HepG2 (cell line): ENCODE results near the gene GGA3. TPM values are rescaled to one million over a fixed set of nuclear protein-coding genes. Genes with fewer than 3 reads are reported as not detected.

Experiments used
- ATAC-seq: fragments of 200-7000 bp; cut with Tn5 transposase; 3 replicates; pipeline ENCODE4 v1.9.1; 2020; ENCODE audit warnings: mild to moderate bottlenecking, moderate library complexity
- BruUV-seq: library from RNA; stranded (reverse); fragments of 400-500 nt; replicated peaks from 2 replicates; lab custom pipeline; 2021; lab: Mats Ljungman, UMichigan
- CTCF ChIA-PET: fragments of 300-600 bp; formaldehyde crosslinking; extraction: SDS; loops from one replicate; lab custom pipeline; 2021; ENCODE audit warnings: low total read pairs, inconsistent platforms, low intra/inter-chr PET ratio; lab: Yijun Ruan, JAX
- POLR2A ChIA-PET: fragments of 350-600 bp; sonication (Branson Sonifier 250); formaldehyde crosslinking; loops from one replicate; lab custom pipeline; 2020; ENCODE audit warnings: antibody characterized with exemption, inconsistent platforms; lab: Yijun Ruan, JAX
- DNase-seq: peaks from one replicate; pipeline ENCODE4 v3.0.0-alpha.2; 2015; ENCODE audit warnings: low spot score
- FAIRE-seq: peaks from 3 replicates; lab custom pipeline; 2011; peaks lifted over from hg19 to GRCh38; lab: Jason Lieb, UNC
- H2AFZ ChIP-seq: one replicate; pipeline ENCODE4 v1.6.1; 2011; ENCODE audit warnings: low read length, inconsistent platforms
- H3K27ac ChIP-seq: fragments of 300-600 bp; 3 replicates; pipeline ENCODE4 v1.8.0; 2011; ENCODE audit warnings: mixed run types, mild to moderate bottlenecking, mixed read lengths, low read length, inconsistent platforms; ENCODE audit not compliant: insufficient read depth; ENCODE audit errors: extremely low read length
- H3K27me3 ChIP-seq, 2 experiments: fragments of 200-600 bp in 1 of 2; 2 replicates in 1 of 2; 3 replicates in 1 of 2; pipeline versions ENCODE4 v1.6.0 to v1.8.0; 2011; ENCODE audit warnings: low read length in 2 of 2, mild to moderate bottlenecking in 2 of 2, moderate library complexity in 2 of 2, inconsistent platforms in 1 of 2; ENCODE audit not compliant: insufficient read depth in 2 of 2, control insufficient read depth in 1 of 2
- H3K36me3 ChIP-seq, 2 experiments: fragments of 200-600 bp in 1 of 2; replicated peaks in 1 of 2; 2 replicates in 1 of 2; 3 replicates in 1 of 2; pipeline versions ENCODE4 v1.5.1 to v1.8.0; 2011; ENCODE audit warnings: low read length in 2 of 2, inconsistent platforms in 1 of 2; ENCODE audit not compliant: insufficient read depth in 2 of 2, control insufficient read depth in 1 of 2
- H3K4me1 ChIP-seq: 2 replicates; pipeline ENCODE4 v1.5.1; 2012; ENCODE audit warnings: low read length, inconsistent platforms; ENCODE audit not compliant: insufficient read depth
- H3K4me2 ChIP-seq: 2 replicates; pipeline ENCODE4 v1.6.0; 2011; ENCODE audit warnings: low read depth, low read length, inconsistent platforms
- H3K4me3 ChIP-seq, 3 experiments: fragments of 200-600 bp in 1 of 3; sonication (generic), shearing (Covaris generic) in 1 of 3; replicated peaks in 1 of 3; 2 replicates each; pipeline ENCODE4 v1.5.1; 2011 to 2016; ENCODE audit warnings: low read length in 3 of 3, inconsistent platforms in 2 of 3, low read depth in 2 of 3, mild to moderate bottlenecking in 2 of 3, control low read depth in 1 of 3, mixed read lengths in 1 of 3; ENCODE audit not compliant: insufficient read depth in 1 of 3
- H3K79me2 ChIP-seq: one replicate; pipeline ENCODE4 v1.6.1; 2011; ENCODE audit warnings: low read length, inconsistent platforms; ENCODE audit not compliant: insufficient read depth
- H3K9ac ChIP-seq: 2 replicates; pipeline ENCODE4 v1.6.0; 2011; ENCODE audit warnings: mild to moderate bottlenecking, low read depth, low read length, inconsistent platforms; ENCODE audit not compliant: insufficient read depth
- H3K9me3 ChIP-seq: 2 replicates; pipeline ENCODE4 v1.5.1; 2012; ENCODE audit warnings: mild to moderate bottlenecking, low read length
- H4K20me1 ChIP-seq: 2 replicates; pipeline ENCODE4 v1.6.0; 2011; ENCODE audit warnings: inconsistent platforms, mild to moderate bottlenecking, low read length, moderate library complexity; ENCODE audit not compliant: insufficient read depth
- AGO2 ChIP-seq: fragments of 200-400 bp; formaldehyde crosslinking; optimal IDR thresholded peaks from 2 replicates; pipeline ENCODE3; 2017; ENCODE audit warnings: mild to moderate bottlenecking, low read depth, low read length, moderate library complexity
- ARNT2 ChIP-seq: sonication (generic); formaldehyde crosslinking; IDR thresholded peaks from 2 replicates; pipeline ENCODE4 v1.8.0; 2022; ENCODE audit warnings: mild to moderate bottlenecking, low read depth, missing genetic modification reagents, moderate library complexity
- GPN1 ChIP-seq: sonication (generic); formaldehyde crosslinking; IDR thresholded peaks from 2 replicates; pipeline ENCODE4 v1.5.1; 2020; ENCODE audit warnings: missing genetic modification reagents, borderline replicate concordance
- KDM1A ChIP-seq: IDR thresholded peaks from 2 replicates; pipeline ENCODE4 v1.6.1; 2016; ENCODE audit warnings: missing compliant biosample characterization
- NRL ChIP-seq: sonication (generic); formaldehyde crosslinking; IDR thresholded peaks from 2 replicates; pipeline ENCODE4 v1.5.0; 2020; ENCODE audit warnings: missing genetic modification reagents, mild to moderate bottlenecking, moderate library complexity, borderline replicate concordance
- POLR2A ChIP-seq, 2 experiments: IDR thresholded peaks; 2 replicates each; pipeline ENCODE4 v1.6.1; 2011; ENCODE audit warnings: low read depth in 2 of 2, low read length in 2 of 2, mild to moderate bottlenecking in 1 of 2, moderate library complexity in 1 of 2; ENCODE audit not compliant: insufficient read depth in 1 of 2
- RBFOX2 ChIP-seq: fragments of 200-400 bp; formaldehyde crosslinking; IDR thresholded peaks from 2 replicates; pipeline ENCODE4 v1.6.1; 2017; ENCODE audit warnings: low read depth, mild to moderate bottlenecking, low read length
- TP53 ChIP-seq: sonication (generic); formaldehyde crosslinking; conservative IDR thresholded peaks from 2 replicates; pipeline ENCODE4 v1.4.0; 2020; ENCODE audit warnings: missing genetic modification reagents
- YY1 ChIP-seq: IDR thresholded peaks from 2 replicates; pipeline ENCODE4 v1.6.1; 2011; ENCODE audit warnings: low read length, low read depth, moderate library complexity, mild to moderate bottlenecking; ENCODE audit not compliant: insufficient read depth, insufficient replicate concordance
- ZFP36L2 ChIP-seq: sonication (generic); formaldehyde crosslinking; IDR thresholded peaks from 2 replicates; pipeline ENCODE4 v1.4.0; 2020; ENCODE audit warnings: missing genetic modification reagents
- ZMYM3 ChIP-seq: sonication (generic); formaldehyde crosslinking; IDR thresholded peaks from 2 replicates; pipeline ENCODE4 v1.5.1; 2020; ENCODE audit warnings: mild to moderate bottlenecking, missing genetic modification reagents
- ZNF138 ChIP-seq: sonication (generic); formaldehyde crosslinking; IDR thresholded peaks from 2 replicates; pipeline ENCODE4 v1.5.0; 2020; ENCODE audit warnings: mild to moderate bottlenecking, low read depth, missing genetic modification reagents
- ZNF17 ChIP-seq: sonication (generic); formaldehyde crosslinking; IDR thresholded peaks from 2 replicates; pipeline ENCODE4 v1.5.0; 2020; ENCODE audit warnings: mild to moderate bottlenecking, missing genetic modification reagents
- ZNF263 ChIP-seq: sonication (generic); formaldehyde crosslinking; IDR thresholded peaks from 2 replicates; pipeline ENCODE4 v1.4.0; 2020; ENCODE audit warnings: missing genetic modification reagents
- ZNF629 ChIP-seq: sonication (generic); formaldehyde crosslinking; conservative IDR thresholded peaks from 2 replicates; pipeline ENCODE4 v1.5.0; 2020; ENCODE audit warnings: missing genetic modification reagents
- ZNF775 ChIP-seq: sonication (generic); formaldehyde crosslinking; IDR thresholded peaks from 2 replicates; pipeline ENCODE4 v1.4.0; 2020; ENCODE audit warnings: missing genetic modification reagents, mild to moderate bottlenecking, moderate library complexity, borderline replicate concordance
- WGBS: methylation state at CpG from one replicate; pipeline ENCODE4 v1.1.6; 2017; ENCODE audit warnings: low lambda C conversion rate; 5-methylcytosine and 5-hydroxymethylcytosine counted together
- in situ Hi-C: cut with HindIII; loops from 2 replicates; pipeline ENCODE4 v1.10.0; 2017; ENCODE audit warnings: low pct_unique_long_range_greater_than_20kb; ENCODE audit not compliant: extremely low pct_ligation_motif_present
- intact Hi-C: fragments of 100-400 bp; cut with micrococcal nuclease; formaldehyde crosslinking; loops from one replicate; pipeline ENCODE4 v1.10.0; 2022; ENCODE audit not compliant: unreplicated experiment
- polyA plus RNA-seq, 8 experiments: library from polyadenylated mRNA; depleted of rRNA in 3 of 8; stranded (reverse) in 7 of 8; unstranded in 1 of 8; fragments of >200 nt; fragmentation: Illumina TruSeq in 4 of 8; extraction: Trizol in 4 of 8; gene quantifications; 2 replicates each; pipeline versions ENCODE4 v1.2.1 to v1.2.3, GENCODE V29; 2011 to 2016; ENCODE audit warnings: low read depth in 4 of 8, missing spikeins in 1 of 8, mixed read lengths in 1 of 8; ENCODE audit not compliant: insufficient read depth in 1 of 8
- total RNA-seq, 5 experiments: library from RNA; depleted of rRNA; stranded (reverse); fragments of >200 nt; fragmentation: Illumina TruSeq; extraction: Trizol; gene quantifications; 2 replicates each; pipeline ENCODE4 v1.2.3, GENCODE V29; 2016; ENCODE audit warnings: low read depth in 1 of 5
- TF ChIP-seq, protein P1 (sequence below): sonication (generic); formaldehyde crosslinking; IDR thresholded peaks from 2 replicates; pipeline ENCODE4 v1.9.0; 2022; ENCODE audit warnings: missing genetic modification reagents, mild to moderate bottlenecking, borderline replicate concordance
- TF ChIP-seq, protein P2 (sequence below): sonication (generic); IDR thresholded peaks from 2 replicates; pipeline ENCODE4 v1.6.1; 2016; ENCODE audit warnings: low read depth, borderline replicate concordance
- TF ChIP-seq, protein P3 (sequence below): sonication (generic); formaldehyde crosslinking; IDR thresholded peaks from 2 replicates; pipeline ENCODE4 v1.5.1; 2020; ENCODE audit warnings: missing genetic modification reagents, mild to moderate bottlenecking, borderline replicate concordance

GGA3 gene
- total and polyA plus RNA-seq, 2 of the 13 experiments (the other 11 are each of a cell fraction or from before 2014, with no cell fraction given), result 28.4 to 43.7 TPM

DNA sequence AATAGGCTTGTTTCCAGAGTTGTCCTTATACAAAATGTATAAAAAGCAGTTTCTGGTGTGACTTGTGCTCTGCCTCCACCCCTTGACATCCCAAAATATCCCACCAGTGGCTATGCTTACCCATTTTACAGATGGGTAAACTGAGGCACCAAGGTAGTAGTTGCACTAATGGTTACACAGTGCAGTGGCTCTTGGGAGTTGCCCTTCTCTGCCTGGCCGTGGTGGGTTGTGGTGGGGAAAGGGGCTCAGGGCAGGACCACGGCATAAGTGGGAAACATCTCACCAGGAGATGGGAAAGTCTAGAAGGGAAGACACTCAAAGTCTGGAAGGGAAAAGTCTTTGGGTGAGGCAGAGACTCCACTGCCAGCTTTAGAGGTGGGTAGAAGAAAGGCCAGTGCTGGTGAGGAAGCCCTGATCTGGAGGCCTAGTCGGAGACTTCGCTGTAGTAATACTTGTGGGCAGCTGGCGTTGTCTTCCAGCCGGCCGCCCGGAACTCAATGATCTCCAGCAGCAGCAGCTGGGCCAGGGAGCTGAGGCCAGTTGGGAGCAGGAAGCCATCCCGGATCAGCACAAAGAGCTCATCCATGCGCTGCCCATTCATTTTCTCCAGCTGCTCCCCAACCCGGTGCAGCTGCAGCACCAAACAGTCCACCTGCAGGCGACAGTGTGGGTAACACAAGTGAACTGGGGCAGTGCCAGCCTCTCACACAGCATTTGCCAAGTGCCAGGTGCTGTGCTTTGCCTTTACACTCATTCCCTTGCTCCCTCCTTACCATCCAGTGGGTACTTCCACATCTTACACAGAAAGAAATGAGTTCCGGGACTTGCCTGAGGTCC lies 5.1 kb upstream of the GGA3 start:
- intact Hi-C loops (no loop called here), in situ Hi-C loops (loop anchor here (5.0 kb wide), 1 partner anchor 146 kb away; no protein-coding TSS in a partner anchor)
- peaks cover 46% of the 10 kb centered on the region for H3K4me1 ChIP-seq
- no peak overlapping the region for H3K4me3 ChIP-seq
- 96% methylated on average over 12 of the region's 13 CpGs for WGBS
- H3K9me3 ChIP-seq, result no peaks in the 10 kb centered on the region
- H4K20me1 ChIP-seq, result no peaks in the 10 kb centered on the region
- H3K79me2 ChIP-seq, result peaks cover 21% of the 10 kb centered on the region
- POLR2A ChIA-PET, result interaction anchor here (1.2 to 6.6 kb wide), 3 partner anchors 84 to 139 kb away, joined by 3 to 43 read pairs (median 13); partner anchors contain the start of genes GRB2 and SUMO2
- BruUV-seq, result no TSS peak
- no peak overlapping the region for H3K4me2 ChIP-seq
- no peak overlapping the region for H2AFZ ChIP-seq
- ATAC-seq, result no peak
- no peak overlapping the region for H3K9ac ChIP-seq
- H3K36me3 ChIP-seq, result peaks cover 13 to 29% of the 10 kb centered on the region in 2 experiments
- no peak for FAIRE-seq
- CTCF ChIA-PET, result interaction anchor here (1.5 to 2.0 kb wide), 2 partner anchors 57 to 146 kb away, joined by 4 to 10 read pairs; no protein-coding TSS in a partner anchor
- peak overlapping the region; percentile 34 for H3K27ac ChIP-seq
- DNase-seq, result no peak
- no peaks in the 10 kb centered on the region; a peak in 1 of 5 replicates for H3K27me3 ChIP-seq
- TF ChIP-seq KDM1A (CRISPR knock-in tag), result 0 out of 2 replicates have a peak, but pooled peaks have one; percentile 19
- no peak for TF ChIP-seq ZFP36L2
- TF ChIP-seq ZNF775, result no peak
- TF ChIP-seq NRL (CRISPR knock-in tag), result 0 out of 2 replicates have a peak, but pooled peaks have one; percentile 12
- TF ChIP-seq, protein P1, sequence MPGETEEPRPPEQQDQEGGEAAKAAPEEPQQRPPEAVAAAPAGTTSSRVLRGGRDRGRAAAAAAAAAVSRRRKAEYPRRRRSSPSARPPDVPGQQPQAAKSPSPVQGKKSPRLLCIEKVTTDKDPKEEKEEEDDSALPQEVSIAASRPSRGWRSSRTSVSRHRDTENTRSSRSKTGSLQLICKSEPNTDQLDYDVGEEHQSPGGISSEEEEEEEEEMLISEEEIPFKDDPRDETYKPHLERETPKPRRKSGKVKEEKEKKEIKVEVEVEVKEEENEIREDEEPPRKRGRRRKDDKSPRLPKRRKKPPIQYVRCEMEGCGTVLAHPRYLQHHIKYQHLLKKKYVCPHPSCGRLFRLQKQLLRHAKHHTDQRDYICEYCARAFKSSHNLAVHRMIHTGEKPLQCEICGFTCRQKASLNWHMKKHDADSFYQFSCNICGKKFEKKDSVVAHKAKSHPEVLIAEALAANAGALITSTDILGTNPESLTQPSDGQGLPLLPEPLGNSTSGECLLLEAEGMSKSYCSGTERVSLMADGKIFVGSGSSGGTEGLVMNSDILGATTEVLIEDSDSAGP (CRISPR knock-in tag), result no peak
- TF ChIP-seq RBFOX2, result peak; percentile 51
- TF ChIP-seq YY1, result no peak
- peak; percentile 93 for TF ChIP-seq ZMYM3 (CRISPR knock-in tag)
- TF ChIP-seq ZNF629 (CRISPR knock-in tag), result peak; percentile 97
- peak; percentile 26; the same call in 1 of the 2 replicates for TF ChIP-seq ARNT2 (CRISPR knock-in tag)
- no peak for TF ChIP-seq ZNF17 (CRISPR knock-in tag)
- TF ChIP-seq, protein P2, sequence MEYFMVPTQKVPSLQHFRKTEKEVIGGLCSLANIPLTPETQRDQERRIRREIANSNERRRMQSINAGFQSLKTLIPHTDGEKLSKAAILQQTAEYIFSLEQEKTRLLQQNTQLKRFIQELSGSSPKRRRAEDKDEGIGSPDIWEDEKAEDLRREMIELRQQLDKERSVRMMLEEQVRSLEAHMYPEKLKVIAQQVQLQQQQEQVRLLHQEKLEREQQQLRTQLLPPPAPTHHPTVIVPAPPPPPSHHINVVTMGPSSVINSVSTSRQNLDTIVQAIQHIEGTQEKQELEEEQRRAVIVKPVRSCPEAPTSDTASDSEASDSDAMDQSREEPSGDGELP, result no peak
- no peak for TF ChIP-seq ZNF138
- TF ChIP-seq, protein P3, sequence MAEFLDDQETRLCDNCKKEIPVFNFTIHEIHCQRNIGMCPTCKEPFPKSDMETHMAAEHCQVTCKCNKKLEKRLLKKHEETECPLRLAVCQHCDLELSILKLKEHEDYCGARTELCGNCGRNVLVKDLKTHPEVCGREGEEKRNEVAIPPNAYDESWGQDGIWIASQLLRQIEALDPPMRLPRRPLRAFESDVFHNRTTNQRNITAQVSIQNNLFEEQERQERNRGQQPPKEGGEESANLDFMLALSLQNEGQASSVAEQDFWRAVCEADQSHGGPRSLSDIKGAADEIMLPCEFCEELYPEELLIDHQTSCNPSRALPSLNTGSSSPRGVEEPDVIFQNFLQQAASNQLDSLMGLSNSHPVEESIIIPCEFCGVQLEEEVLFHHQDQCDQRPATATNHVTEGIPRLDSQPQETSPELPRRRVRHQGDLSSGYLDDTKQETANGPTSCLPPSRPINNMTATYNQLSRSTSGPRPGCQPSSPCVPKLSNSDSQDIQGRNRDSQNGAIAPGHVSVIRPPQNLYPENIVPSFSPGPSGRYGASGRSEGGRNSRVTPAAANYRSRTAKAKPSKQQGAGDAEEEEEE, result no peak
- TF ChIP-seq TP53 (CRISPR knock-in tag), result no peak
- no peak for TF ChIP-seq ZNF263
- TF ChIP-seq GPN1 (CRISPR knock-in tag), result no peak
- TF ChIP-seq AGO2, result peak; percentile 25
- TF ChIP-seq POLR2A (IDR thresholded peaks at IDR 0.05; ENCODE audit: insufficient read depth in 1 of 2, low read depth in 2 of 2, low read length in 2 of 2), result 0 out of 4 replicates have a peak, but pooled peaks of 1 of the 2 experiments have one; percentile 12
